Right renal cortex interstitium (tissue), 3 donors: ENCODE results near the gene CLEC2D. TPM values are rescaled to one million over a fixed set of nuclear protein-coding genes. Genes with fewer than 3 reads are reported as not detected.
"Not testable (repeated sequence)": the region's sequence is repeated elsewhere in the genome, so short reads cannot be mapped to it uniquely, and the experiment has no call there.

Source experiments
- DNase-seq, 3 donors: peaks; one replicate each; pipeline ENCODE4 v3.0.0-alpha.2; 2013; ENCODE audit warnings: low read depth in 3 of 3, low spot score in 2 of 3
- polyA plus RNA-seq, 3 donors: library from polyadenylated mRNA; unstranded; fragments of 120-200 nt; gene quantifications; one replicate each; pipeline ENCODE4 v1.2.1, GENCODE V29; 2013; ENCODE audit not compliant: insufficient read length in 3 of 3

The CLEC2D gene
- polyA plus RNA-seq, 3 donors, result 9.9 to 14.3 (median 11.8) TPM

DNA sequence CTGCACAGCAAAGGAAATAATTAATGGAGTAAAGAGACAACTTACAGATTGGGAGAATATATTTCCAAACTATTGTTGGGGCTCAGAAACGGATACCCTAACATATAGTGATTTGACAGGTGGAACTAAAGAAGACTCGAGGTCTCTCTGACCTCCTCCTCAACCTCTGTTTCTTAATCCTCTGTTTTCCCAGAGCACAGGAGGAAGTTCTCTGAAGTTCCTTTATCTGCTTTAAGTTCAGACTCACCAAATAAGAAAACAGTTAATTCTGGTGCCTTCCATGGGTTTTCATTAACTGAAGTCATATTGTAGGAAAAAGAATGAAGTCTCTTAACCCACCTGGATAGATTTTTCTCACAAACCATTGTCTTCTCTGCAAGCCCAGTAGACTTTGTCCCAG is 29.2 kb downstream of the CLEC2D start:
- DNase-seq, result no peak

DNA sequence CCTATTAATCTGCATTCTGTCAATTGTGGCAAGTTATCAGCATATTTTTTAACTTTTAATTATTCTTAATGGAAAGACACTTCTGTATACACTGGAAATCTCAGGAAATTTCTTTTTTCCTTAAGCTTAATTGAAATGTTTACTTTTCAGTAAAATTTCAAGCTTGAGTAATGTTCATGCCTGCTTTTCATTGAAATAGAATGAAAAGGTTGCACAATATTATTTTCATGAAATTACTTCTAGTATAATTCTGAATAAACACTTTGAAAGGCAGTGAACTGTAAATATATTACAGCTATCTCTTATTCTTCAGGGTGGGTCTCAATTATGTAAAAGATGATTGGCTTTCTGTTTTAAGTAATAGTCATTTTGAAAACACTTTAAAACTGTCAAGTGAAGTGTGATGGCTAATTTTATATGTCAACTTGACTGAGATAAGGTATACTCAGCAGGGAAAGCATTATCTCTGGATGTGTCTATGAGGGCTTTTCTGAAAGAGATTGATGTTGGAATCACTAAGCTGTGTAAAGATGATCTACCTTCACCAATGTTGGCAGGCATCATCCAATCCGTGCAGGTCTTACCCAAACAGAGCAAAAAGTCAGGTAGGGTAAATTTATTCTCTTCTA is 29.9 kb downstream of the CLEC2D start:
- DNase-seq, result no peak

DNA sequence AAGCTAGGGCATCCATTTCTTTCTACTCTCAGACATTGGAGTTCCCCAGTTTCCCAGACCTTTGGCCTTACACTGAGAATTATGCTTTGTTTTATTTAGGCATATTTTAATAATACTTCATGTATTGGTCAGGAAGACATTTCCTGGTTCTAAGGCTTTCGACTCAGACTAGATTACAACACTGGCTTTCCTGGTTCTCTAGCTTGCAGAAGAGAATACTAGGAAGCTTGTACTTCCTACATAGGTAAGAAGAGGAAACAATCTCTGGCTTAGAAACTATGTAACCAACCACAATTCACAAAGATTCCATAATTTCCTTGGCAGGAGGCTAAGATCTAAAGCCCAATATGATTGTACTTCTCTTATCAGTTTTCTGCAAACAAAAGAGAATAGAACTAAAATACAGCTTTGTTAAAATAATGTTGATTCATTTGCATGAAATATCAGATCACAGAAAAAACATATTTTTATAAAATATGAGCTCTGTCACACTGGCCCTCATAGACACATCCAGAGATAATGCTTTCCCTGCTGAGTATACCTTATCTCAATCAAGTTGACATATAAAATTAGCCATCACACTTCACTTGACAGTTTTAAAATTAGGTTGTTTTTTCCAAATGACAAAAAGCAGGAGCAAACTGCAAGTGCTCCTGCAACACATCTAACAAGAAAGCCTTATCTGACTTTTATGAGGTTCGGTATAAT is 30.5 kb downstream of the CLEC2D start:
- DNase-seq, result no peak

DNA sequence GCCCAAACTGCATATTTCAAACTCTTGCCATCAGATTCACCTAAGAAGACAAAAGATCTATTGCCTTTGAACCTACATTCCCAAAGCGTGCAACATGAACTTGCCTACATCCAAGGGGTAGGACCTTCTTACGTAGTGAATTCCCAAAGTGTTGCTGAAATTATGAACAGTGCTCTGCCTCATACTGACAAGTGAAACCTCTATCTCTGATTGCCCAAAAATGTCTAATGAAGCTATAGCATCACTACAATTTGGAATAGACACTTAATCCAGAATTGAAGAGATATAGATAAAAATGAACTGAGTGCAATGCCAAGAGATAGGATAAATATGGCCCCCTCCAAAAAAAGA is 31.1 kb downstream of the CLEC2D start:
- no peak for DNase-seq

DNA sequence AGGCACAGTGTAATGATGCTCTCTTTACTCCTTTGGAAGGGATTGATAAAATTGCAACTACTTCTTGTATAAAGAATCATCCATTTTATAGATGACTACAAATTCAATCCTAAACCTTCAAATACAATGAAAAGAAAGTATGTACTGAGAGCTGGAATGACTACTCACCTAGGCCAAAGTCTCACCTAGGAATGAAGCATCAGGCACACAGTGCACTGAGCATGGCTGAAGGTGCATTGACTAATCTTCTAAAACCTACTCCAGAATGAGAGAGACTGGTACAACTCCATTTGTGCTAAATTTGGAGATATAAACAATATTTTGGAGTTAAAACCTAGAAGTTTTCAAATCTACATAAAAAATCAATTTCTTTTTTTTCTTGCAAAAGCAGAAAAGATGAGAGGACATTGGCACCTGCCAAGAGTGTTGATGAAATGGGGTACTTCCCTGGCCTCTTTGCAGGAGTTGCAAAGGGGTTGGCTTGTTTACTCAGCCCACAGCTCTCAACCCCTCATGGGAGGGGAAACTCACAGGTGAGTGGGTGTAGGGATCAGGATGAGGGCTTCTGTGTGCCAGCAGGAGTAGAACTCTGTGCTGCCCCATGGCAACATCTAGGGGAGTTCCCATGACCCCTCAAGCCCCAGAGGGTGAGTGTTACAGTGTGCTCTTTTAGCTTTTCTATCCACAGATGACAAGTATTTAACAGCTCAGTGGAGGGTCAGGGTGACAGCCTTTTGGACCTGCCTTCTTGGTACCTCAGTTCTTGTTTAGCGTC is 32.1 kb downstream of the CLEC2D start:
- DNase-seq, result no peak

DNA sequence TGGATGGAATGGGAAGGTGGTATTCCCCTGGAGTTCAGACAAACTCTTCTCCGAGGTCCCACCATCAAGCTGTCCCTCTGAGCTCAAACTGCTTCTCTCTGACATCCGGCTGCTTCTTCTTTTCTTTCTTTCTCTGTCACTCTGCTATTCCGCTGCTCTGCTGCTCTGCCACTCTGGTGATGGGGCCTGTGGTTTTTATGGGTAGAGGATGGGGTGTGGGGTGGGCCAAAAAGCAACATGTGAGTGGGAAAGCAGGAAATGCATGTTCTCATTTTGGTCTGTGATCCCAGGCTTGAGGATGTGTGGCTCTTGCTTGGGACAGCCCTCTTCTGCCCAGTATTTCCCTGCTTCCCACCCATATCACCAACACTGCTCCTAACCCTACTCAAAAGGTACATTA is 32.7 kb downstream of the CLEC2D start:
- no peak for DNase-seq

DNA sequence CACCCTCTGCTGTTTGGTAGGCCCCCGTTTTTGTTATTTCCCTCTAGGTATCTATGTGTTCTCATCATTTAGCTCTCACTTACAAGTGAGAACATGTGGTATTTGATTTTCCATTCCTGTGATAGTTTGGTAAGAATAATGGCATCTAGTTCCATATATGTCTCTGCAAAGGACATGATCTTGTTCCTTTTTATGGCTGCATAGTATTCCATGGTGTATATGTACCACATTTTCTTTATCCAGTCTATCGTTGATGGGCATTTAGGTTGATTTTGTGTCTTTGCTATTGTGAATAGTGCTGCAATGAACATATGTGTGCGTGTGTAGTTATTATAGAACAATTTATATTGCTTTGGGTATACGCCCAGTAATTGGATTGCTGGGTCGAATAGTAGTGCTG is 35.0 kb downstream of the CLEC2D start:
- DNase-seq, result not testable (repeated sequence)

DNA sequence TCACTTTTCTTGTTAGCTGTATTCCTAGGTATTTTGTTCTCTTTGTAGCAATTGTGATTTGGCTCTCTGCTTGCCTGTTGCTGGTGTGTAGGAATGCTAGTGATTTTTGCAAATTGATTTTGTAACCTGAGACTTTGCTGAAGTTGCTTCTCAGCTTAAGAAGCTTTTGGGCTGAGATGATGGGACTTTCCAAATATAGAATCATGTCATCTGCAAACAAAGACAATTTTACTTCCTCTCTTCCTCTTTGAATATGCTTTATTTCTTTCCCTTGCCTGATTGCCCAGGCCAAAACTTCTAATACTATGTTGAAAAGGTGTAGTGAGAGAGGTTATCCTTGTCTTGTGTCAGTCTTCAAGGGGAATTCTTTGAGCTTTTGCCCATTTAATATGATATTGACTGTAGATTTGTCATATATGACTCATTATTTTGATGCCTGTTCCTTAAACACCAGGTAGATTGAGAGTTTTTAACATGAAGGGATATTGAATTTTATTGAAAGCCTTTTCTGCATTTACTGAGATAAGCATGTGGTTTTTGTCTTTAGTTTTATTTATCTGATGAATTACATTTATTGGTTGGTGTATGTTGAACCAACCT is 36.7 kb downstream of the CLEC2D start:
- no peak for DNase-seq

DNA sequence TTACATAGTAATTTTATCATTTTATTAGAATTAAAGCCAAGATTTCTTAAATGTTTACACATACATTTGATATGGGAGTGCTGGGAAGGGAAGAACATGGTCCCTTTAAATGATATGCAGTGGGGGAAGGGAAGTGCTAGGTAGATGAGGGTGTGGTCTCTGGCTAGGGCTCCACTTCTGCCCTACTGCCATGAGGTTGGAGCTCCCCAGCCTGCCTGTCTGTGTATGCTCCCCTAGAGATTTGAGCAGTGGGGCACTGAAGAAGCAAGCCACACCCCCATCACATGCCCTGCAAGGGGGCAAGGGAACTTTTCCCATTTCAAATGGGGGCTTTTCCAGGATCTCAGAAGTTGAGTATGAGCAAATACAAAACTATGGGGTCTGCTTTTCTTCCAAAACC is 37.8 kb downstream of the CLEC2D start:
- DNase-seq, result no peak

DNA sequence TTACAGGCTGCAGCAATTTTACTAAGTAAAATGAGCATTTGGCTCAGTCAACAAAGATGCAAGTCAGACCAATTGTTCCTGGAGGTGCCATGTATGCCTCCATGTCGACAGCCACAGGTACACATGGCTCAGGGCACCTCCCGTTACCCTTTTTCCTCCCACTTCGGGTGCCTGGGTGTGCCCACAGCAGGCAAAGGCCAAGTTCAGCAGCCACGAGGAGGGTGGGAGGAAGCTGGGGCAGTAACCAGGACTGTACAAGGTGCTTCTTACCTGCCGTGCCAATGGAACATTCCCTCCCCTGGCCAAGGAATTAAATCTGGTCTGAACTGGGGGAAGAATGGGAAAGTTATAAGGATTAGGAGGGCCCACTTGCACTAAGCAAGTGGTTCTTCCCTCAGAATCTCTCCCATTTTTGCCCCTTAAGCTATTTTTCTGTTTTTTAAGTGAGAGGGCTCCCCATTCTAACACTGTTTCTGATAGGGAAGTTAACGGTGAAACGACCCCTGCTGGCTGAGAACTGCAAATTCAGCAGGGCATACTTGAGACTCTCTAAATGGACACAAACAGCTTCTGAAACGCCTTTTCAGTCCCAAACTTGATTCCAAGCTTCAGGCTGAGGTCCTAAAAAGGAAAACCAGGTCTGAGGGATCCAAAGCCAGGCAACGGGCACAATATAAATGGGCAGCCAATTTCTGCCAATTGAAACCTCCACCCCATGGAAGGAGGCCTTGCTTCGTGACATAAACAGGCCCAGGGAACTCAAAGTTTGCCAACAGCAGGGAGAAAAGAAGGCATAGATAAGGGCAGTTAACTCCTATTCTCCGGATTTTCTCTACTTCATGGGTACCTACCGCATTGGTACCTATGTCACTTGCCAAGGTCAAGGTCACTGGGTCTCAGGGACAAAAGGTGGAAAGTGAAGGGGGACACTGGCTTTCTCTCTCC is 38.6 kb downstream of the CLEC2D start:
- no peak for DNase-seq

DNA sequence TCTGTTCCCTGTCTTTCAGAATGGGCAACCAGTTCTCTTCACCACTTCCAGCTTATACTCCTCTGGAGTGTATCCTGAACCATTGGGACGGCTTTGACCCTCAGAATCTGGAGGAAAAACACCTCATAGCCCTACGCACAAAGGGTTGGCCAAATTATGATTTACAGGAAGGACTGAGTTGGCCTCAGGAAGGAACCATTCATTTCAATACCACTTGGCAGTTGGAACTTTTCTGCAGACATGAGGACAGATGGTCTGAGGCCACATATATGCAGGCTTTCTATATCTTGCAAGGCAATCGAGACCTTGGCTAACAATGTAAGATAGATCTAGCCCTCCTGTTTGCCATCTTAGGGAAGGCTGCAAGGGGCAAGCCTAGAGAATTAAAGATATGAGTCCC is 39.3 kb downstream of the CLEC2D start:
- no peak for DNase-seq

DNA sequence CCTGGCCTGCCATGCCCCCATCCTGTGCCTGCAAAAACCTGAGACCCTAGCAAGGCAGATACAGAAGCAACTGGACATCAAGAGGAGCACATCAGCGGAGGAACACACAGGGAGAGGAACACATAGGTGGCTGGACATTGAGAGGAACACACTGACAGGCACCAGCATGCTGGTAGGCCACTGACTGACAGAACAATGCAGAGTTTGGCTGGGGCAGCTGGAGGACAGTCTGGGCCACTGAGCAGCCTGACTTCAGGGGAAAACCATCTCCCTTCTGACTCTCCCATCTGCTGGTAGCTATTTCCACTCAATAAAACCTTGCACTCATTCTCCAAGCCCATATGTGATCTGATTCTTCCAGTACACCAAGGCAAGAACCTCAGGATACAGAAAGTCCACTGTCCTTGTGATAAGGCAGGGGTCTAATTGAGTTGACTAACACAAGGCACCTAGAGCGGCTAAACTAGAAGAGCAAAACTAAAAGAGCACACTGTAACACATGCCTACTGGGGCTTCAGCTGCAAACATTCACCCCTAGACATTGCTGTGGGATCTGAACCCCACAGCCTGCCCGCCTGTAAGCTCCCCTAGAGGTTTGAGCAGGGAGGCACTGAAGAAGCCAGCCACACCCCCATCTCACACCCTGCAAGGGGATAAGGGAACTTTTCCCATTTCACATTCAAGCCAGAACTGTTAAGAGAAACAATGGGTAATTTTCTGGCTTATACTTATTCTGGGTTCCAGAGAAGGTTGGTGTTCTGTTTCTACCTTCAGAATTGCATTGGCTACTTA is 41.3 kb downstream of the CLEC2D start:
- no peak for DNase-seq

DNA sequence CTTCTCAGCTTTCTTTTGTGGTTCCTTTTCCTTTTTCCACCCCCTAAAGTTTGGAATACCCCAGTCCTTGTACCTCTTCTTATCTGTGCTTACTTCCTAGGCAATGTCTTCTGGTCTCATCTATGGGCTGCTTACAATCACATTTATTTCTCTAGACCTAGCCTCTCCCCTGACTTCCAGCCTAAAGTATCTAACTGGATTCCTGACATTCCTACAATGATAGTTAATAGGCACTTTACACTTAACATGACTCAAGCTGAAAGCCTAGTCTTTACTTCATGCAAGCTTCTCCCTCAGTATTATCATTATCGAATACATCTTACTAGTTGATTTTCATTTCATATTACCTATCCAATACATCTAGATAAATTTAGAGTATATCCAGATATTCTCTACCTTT is 42.2 kb downstream of the CLEC2D start:
- no peak for DNase-seq

DNA sequence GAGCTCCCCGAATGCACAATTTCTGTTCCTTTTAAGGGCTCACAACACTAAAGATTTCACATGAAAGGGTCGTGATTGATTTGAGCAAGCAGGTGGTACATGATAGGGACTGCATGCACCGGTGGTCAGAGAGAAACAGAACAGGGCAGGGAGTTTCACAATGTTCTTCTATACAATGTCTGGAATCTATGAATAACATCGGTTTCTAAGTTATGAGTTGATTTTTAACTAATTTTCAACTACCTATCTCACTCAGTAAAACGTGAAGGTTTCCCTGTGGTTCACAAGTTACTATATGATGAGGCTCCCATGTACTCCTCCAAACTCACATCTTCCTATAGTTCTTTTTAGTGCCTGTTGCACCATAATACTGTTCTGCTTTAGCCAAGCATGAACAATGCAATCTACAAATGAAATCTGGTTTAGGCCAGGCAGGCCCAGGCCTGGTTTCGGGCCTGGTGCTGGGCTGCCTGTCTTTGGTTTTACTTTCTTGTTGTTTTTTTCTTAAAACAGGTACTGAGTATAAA is 43.6 kb downstream of the CLEC2D start:
- DNase-seq, result not testable (repeated sequence)

DNA sequence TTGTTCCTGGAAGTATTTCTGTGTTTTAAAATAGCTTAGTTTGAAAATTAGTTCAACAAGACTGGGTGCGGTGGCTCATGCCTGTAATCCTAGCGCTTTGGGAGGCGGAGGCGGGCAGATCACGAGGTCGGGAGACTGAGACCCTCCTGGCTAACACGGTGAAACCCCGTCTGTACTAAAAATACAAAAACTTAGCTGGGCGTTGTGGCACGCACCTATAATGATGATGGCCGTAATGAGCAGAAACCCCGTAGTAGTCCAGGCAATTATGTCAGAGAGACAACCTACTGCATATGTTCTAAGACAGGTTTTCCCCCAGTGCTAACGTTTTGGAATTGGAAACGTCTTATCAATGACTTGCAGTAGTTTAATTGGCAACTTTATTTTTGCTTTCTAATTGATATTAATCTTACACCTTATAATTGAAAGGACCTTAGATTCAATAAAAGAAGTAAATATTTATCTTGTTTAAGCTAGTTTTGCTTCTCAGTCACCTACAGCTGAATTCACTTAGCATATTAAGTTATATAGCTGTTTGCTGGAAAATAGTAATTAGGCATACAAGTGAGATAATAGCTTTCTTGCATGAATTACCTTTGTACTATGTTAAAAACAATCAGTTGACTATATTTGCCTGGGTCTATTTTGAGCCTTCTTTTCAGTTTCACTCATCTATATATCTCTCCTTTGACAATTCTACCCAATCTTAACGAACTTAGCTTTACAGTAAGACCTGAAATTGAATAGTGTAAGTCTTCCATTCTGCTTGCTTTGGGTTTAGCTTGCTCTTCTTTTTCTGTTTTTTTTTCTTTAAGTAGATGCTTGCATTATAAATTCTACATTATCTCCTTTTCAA is 47.8 kb downstream of the CLEC2D start:
- no peak for DNase-seq

DNA sequence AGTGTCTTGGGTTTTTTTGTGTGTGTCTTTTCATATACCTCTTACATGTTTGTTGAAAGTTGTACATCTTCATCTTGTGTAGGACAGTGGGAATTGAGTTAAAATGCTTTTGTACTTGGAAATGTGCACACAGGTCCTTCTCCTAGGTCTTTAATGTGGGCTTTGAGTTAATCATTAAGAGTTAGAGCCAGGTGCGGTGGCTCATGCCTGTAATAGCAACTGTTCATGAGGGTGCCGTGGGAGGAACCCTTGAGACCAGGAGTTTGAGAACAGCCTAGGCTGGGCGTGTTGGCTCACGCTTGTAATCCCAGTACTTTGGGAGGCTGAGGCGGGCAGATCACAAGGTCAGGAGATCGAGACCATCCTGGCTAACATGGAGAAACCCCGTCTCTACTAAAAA is 49.5 kb downstream of the CLEC2D start:
- DNase-seq, result no peak

DNA sequence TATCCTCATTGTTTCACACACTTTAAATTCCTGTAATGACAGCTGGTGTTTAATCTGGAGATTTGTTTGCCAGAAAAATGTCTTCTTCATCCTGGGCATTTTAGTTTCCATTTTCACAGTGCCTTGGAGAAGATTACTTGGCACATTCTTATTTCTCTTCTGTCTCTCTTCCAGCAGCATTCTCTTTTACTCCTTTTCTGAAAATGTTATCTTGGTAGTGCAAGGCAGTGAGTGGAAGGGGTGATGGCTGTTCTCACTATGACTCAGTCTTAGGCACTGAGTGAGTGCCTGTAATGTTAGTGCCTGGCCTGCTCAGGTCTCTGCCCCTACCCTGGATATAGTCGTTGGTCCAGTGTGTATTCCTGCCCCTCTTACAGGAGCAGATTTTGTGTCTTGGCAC is 50.3 kb downstream of the CLEC2D start:
- DNase-seq, result no peak

DNA sequence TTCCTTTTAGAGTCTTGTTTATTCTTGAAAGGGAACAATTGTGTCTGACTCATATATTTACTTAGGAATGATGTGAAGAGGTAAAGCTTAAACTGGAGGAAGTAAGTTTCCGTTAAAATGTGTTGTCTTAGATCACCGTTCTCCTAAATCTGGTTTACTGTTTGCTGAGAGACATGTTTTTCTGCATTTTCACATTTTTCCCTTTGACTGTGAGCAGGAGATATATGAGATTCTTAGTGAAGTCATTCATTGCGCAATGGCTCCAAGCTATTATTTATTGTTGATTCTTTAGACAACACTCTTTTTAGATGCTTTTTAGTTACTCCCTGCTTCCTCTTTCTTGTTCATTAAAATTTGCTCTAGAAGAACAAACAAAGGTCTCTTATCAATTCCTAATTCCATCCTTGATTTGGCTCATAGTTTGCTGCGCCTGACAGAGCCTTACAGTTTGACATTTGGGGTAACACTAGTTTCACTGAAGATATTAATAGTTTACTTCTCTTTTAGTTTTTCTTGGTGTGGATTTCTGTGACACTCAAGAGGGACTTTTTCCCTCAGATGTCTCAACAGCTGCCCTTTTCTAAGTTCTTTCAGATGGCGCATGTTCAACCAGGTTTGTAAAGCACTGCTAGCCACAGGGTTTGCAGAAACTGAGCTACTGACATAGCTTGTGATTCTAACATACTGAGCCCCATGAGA is 52.0 kb downstream of the CLEC2D start:
- DNase-seq, result no peak
